GM23338 (cell line): ENCODE results near the gene TWF2. TPM values are rescaled to one million over a fixed set of nuclear protein-coding genes. Genes with fewer than 3 reads are reported as not detected.

Experiments
- ATAC-seq: fragments of 200-7000 bp; cut with Tn5 transposase; 3 replicates; pipeline ENCODE4 v1.9.1; 2020
- DNase-seq: peaks from one replicate; pipeline ENCODE4 v3.0.0-alpha.2; 2015; ENCODE audit warnings: low spot score
- H2AFZ ChIP-seq: fragments of 200-600 bp; sonication (generic); 2 replicates; pipeline ENCODE4 v1.8.0; 2016; ENCODE audit warnings: antibody characterized with exemption, mild to moderate bottlenecking, moderate library complexity
- H3F3A ChIP-seq: fragments of 200-600 bp; sonication (generic); replicated peaks from 2 replicates; pipeline ENCODE4 v1.8.0; 2017; ENCODE audit warnings: antibody characterized with exemption, mixed run types, low read depth
- H3K27ac ChIP-seq: fragments of 200-600 bp; sonication (generic); 2 replicates; pipeline ENCODE4 v1.6.1; 2016; ENCODE audit warnings: low read depth
- H3K27me3 ChIP-seq: fragments of 200-600 bp; sonication (generic); 2 replicates; pipeline ENCODE4 v1.8.0; 2016; ENCODE audit warnings: mild to moderate bottlenecking, mixed run types, moderate library complexity; ENCODE audit not compliant: insufficient read depth
- H3K36me3 ChIP-seq: fragments of 200-600 bp; sonication (generic); 2 replicates; pipeline ENCODE4 v1.8.0; 2016; ENCODE audit warnings: mild to moderate bottlenecking; ENCODE audit not compliant: insufficient read depth
- H3K4me1 ChIP-seq: fragments of 200-600 bp; sonication (generic); 2 replicates; pipeline ENCODE4 v1.8.0; 2016; ENCODE audit warnings: mild to moderate bottlenecking, moderate library complexity; ENCODE audit not compliant: insufficient read depth
- H3K4me2 ChIP-seq: fragments of 200-600 bp; sonication (generic); 2 replicates; pipeline ENCODE4 v1.7.1; 2017; ENCODE audit warnings: mixed run types
- H3K4me3 ChIP-seq: fragments of 200-600 bp; sonication (generic); 2 replicates; pipeline ENCODE4 v1.6.1; 2016; ENCODE audit warnings: mixed run types
- H3K79me2 ChIP-seq: fragments of 200-600 bp; sonication (generic); replicated peaks from 2 replicates; pipeline ENCODE4 v1.8.0; 2017; ENCODE audit warnings: mild to moderate bottlenecking; ENCODE audit not compliant: insufficient read depth
- H3K9me2 ChIP-seq: fragments of 200-600 bp; sonication (generic); 2 replicates; pipeline ENCODE4 v1.8.0; 2017; ENCODE audit not compliant: insufficient read depth
- H4K20me1 ChIP-seq: fragments of 200-600 bp; sonication (generic); replicated peaks from 2 replicates; pipeline ENCODE4 v1.8.0; 2017; ENCODE audit warnings: mild to moderate bottlenecking; ENCODE audit not compliant: insufficient read depth
- H3K27ac Mint-ChIP-seq: 2 replicates; pipeline ENCODE4 v1.8.0; 2020; ENCODE audit warnings: inconsistent platforms, mild to moderate bottlenecking, moderate library complexity, mixed read lengths
- H3K27me3 Mint-ChIP-seq: 3 replicates; pipeline ENCODE4 v1.8.0; 2022; ENCODE audit warnings: low read depth, mild to moderate bottlenecking, moderate library complexity, mixed read lengths, inconsistent platforms; ENCODE audit not compliant: insufficient read depth, poor library complexity
- H3K36me3 Mint-ChIP-seq: 3 replicates; pipeline ENCODE4 v1.8.0; 2021; ENCODE audit warnings: low read depth, mild to moderate bottlenecking, inconsistent platforms, moderate library complexity, mixed read lengths
- H3K4me1 Mint-ChIP-seq: 3 replicates; pipeline ENCODE4 v1.8.0; 2020; ENCODE audit warnings: mild to moderate bottlenecking, inconsistent platforms, mixed read lengths
- H3K4me3 Mint-ChIP-seq: 3 replicates; pipeline ENCODE4 v1.8.0; 2021; ENCODE audit warnings: moderate library complexity, mild to moderate bottlenecking, inconsistent platforms, mixed read lengths
- H3K9me3 Mint-ChIP-seq: 3 replicates; pipeline ENCODE4 v1.8.0; 2020; ENCODE audit warnings: moderate library complexity, mild to moderate bottlenecking, inconsistent platforms, mixed read lengths
- EZH2 ChIP-seq: fragments of 200-600 bp; sonication (generic); IDR thresholded peaks from one replicate; pipeline ENCODE4 v1.8.0; 2017; ENCODE audit warnings: antibody characterized with exemption, mild to moderate bottlenecking, low read depth; ENCODE audit not compliant: unreplicated experiment
- NANOG ChIP-seq: IDR thresholded peaks from 2 replicates; pipeline ENCODE4 v1.6.1; 2016; ENCODE audit warnings: antibody characterized with exemption, borderline replicate concordance
- POLR2AphosphoS5 ChIP-seq: IDR thresholded peaks from 2 replicates; pipeline ENCODE4 v1.6.1; 2016; ENCODE audit warnings: antibody characterized with exemption, low read depth
- STAT1 ChIP-seq: IDR thresholded peaks from one replicate; pipeline ENCODE4 v1.6.1; 2016; ENCODE audit warnings: antibody characterized with exemption; ENCODE audit not compliant: unreplicated experiment
- ZNF331 ChIP-seq: fragments of 250-450 bp; sonication (Bioruptor Pico); IDR thresholded peaks from 2 replicates; pipeline ENCODE4 v1.5.0; 2020; ENCODE audit warnings: low read depth, mild to moderate bottlenecking, moderate library complexity
- polyA plus RNA-seq: library from polyadenylated mRNA; unstranded; fragments of >200 nt; fragmentation: Nextera tagmentation; extraction: Ambion mirVana; gene quantifications from 2 replicates; pipeline ENCODE4 v1.2.1, GENCODE V29; 2016
- total RNA-seq: library from RNA; depleted of rRNA; stranded (reverse); fragments of >200 nt; shearing (Covaris generic); gene quantifications from 2 replicates; pipeline ENCODE4 v1.2.3, GENCODE V29; 2014
- TF ChIP-seq, protein P1 (sequence below): IDR thresholded peaks from one replicate; pipeline ENCODE4 v1.6.1; 2018; ENCODE audit warnings: antibody characterized with exemption; ENCODE audit not compliant: unreplicated experiment

TWF2 gene
- total and polyA plus RNA-seq, 2 experiments from 2014 or later: 38.9 to 120 TPM

DNA sequence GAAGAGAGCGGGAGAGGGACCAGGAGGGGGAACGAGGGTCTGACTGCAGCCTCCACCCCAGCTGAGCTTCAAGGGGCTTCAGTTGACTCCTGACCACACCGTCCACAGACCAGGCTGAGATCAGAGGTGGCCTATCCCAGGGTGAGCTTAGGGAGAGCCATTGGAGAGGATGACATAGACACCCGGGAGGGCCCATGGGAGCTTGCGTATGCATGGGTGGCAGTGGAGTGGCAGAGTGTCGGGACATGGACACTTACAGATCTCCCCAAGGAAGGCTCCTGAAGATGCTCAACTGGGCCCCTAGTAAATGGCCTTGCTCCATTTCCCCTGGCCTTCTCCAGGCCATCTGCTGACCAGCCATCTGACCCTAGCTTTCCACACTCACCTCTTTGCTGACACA, 53.6 kb downstream of the TWF2 start (continued):
- TF ChIP-seq, protein P1, sequence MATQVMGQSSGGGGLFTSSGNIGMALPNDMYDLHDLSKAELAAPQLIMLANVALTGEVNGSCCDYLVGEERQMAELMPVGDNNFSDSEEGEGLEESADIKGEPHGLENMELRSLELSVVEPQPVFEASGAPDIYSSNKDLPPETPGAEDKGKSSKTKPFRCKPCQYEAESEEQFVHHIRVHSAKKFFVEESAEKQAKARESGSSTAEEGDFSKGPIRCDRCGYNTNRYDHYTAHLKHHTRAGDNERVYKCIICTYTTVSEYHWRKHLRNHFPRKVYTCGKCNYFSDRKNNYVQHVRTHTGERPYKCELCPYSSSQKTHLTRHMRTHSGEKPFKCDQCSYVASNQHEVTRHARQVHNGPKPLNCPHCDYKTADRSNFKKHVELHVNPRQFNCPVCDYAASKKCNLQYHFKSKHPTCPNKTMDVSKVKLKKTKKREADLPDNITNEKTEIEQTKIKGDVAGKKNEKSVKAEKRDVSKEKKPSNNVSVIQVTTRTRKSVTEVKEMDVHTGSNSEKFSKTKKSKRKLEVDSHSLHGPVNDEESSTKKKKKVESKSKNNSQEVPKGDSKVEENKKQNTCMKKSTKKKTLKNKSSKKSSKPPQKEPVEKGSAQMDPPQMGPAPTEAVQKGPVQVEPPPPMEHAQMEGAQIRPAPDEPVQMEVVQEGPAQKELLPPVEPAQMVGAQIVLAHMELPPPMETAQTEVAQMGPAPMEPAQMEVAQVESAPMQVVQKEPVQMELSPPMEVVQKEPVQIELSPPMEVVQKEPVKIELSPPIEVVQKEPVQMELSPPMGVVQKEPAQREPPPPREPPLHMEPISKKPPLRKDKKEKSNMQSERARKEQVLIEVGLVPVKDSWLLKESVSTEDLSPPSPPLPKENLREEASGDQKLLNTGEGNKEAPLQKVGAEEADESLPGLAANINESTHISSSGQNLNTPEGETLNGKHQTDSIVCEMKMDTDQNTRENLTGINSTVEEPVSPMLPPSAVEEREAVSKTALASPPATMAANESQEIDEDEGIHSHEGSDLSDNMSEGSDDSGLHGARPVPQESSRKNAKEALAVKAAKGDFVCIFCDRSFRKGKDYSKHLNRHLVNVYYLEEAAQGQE: no peak

DNA sequence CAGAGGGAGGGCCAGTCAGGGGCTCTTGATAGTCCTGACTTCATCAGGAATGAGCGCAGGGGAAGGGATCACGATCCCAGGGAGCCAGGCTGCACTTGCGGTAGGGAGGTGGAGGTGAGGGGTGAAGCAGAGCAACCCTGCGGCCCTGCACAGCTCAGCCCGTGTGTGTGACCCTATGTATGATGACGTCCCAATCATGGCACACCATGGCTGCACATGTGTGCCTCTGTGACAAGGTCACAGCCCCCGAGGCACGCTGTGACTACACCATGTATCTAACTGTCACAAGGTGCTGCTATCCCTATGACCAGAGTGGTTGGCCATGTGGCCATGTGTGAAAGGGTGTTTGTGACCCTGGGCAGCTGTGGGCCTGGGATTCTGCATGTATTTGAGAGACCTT, 54.3 kb downstream of the TWF2 start:
- Histone ChIP-seq H3K27me3 (no peaks in the 10 kb centered on the region), H3K79me2 (no peaks in the 10 kb centered on the region), H3K27ac (no peak overlapping the region), H4K20me1 (no peaks in the 10 kb centered on the region), H3K9me2 (no peaks in the 10 kb centered on the region), H3F3A (0 out of 2 replicates have a peak, but pooled peaks cover 4% of the 10 kb centered on the region), H3K4me3 (no peak overlapping the region), H3K4me2 (no peak overlapping the region), H3K36me3 (no peaks in the 10 kb centered on the region), H2AFZ (no peak overlapping the region), H3K4me1 (no peaks in the 10 kb centered on the region)
- Mint-ChIP-seq H3K36me3 (no peaks in the 10 kb centered on the region), H3K27ac (no peak overlapping the region), H3K27me3 (peaks cover 6% of the 10 kb centered on the region), H3K4me3 (no peak overlapping the region), H3K9me3 (no peaks in the 10 kb centered on the region), H3K4me1 (peaks cover 8% of the 10 kb centered on the region; the same call in 2 of the 3 replicates)
- no peak for DNase-seq
- ATAC-seq: no peak
- TF ChIP-seq, protein P1: no peak
- TF ChIP-seq ZNF331: no peak

DNA sequence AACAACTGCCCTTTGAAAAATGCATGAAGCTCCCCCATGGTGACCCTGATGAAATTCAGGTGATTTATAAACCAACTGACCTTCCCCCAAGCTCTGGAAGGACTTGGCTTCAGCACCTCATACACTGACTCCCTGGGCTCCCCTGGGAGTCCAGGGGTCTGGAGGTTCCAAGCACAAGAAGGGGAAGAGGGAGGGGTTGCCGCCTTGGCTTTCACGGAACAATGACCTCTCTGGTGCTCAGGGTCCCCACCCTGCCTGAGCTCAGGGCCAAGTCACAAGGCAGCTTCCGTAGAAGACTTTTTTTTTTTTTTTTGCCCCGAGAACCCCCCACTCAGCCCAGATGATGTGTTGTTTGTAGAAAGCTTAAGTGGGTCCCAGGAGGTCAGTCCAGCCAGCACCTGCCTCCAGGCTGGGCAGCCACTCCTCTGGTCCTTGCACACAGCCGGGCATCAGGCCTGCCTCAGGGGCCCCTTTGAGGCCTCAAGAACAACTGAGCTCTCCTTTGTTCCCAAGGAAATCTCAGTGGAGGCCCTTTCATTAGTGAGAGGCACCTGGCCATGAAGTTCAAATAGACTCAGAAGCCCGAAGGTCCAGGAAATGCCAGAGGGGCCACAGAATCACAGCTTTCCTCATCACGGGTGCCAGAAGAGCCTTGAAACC, 55.0 kb downstream of the TWF2 start:
- no peaks in the 10 kb centered on the region for H3K4me1 ChIP-seq
- H4K20me1 ChIP-seq: no peaks in the 10 kb centered on the region
- H3K9me2 ChIP-seq: no peaks in the 10 kb centered on the region
- no peaks in the 10 kb centered on the region for H3K79me2 ChIP-seq
- Mint-ChIP-seq H3K27ac (no peak overlapping the region), H3K27me3 (peaks cover 6% of the 10 kb centered on the region), H3K9me3 (no peaks in the 10 kb centered on the region), H3K4me1 (peaks cover 8% of the 10 kb centered on the region; the same call in 2 of the 3 replicates), H3K4me3 (no peak overlapping the region), H3K36me3 (no peaks in the 10 kb centered on the region)
- H3K27ac ChIP-seq: no peak overlapping the region
- no peak overlapping the region for H3K4me3 ChIP-seq
- H3K27me3 ChIP-seq: no peaks in the 10 kb centered on the region
- 0 out of 2 replicates have a peak, but pooled peaks cover 4% of the 10 kb centered on the region for H3F3A ChIP-seq
- H3K4me2 ChIP-seq: no peak overlapping the region
- H3K36me3 ChIP-seq: no peaks in the 10 kb centered on the region
- no peak for ATAC-seq
- no peak for DNase-seq
- no peak overlapping the region for H2AFZ ChIP-seq
- TF ChIP-seq STAT1 (no peak), NANOG (no peak), POLR2AphosphoS5 (no peak), EZH2 (no peak)
- TF ChIP-seq, protein P1: no peak
